Measurements from ENCODE around the gene NAA35.

GRCh38 chr9:85973238-85973637, 32.3 kb downstream of the NAA35 start:
- TF ChIP-seq CSDC2 (CRISPR knock-in tag; IDR thresholded peaks at IDR 0.05) (no peak), ZNF8 (CRISPR knock-in tag; IDR thresholded peaks at IDR 0.05) (no peak), CREB5 (CRISPR knock-in tag; IDR thresholded peaks at IDR 0.05; ENCODE audit: low read depth) (no peak), ARNTL (CRISPR knock-in tag; IDR thresholded peaks at IDR 0.05; ENCODE audit: borderline replicate concordance, low read depth) (no peak), ZFP3 (CRISPR knock-in tag; IDR thresholded peaks at IDR 0.05) (no peak), RARB (CRISPR knock-in tag; IDR thresholded peaks at IDR 0.05) (no peak)
